ENCODE data around the gene C2orf69.

C2orf69 gene

GRCh38 chr2:199896617-199897016 is 14.5 kb upstream of the C2orf69 start:
- no peak overlapping the region for H3K27ac ChIP-seq (ENCODE audit: low read depth, low read length, poor library complexity, severe bottlenecking)
- no peaks in the 10 kb centered on the region for H3K79me2 ChIP-seq (ENCODE audit: insufficient read depth, low read length)
- no peaks in the 10 kb centered on the region for H3K9me2 ChIP-seq (ENCODE audit: low read depth, low read length)
- no peaks in the 10 kb centered on the region for H3K27me3 ChIP-seq (ENCODE audit: insufficient read depth, low read length)
- no peak overlapping the region for H3K9ac ChIP-seq (ENCODE audit: low read length)
- no peaks in the 10 kb centered on the region for H3K4me1 ChIP-seq (ENCODE audit: insufficient read depth, low read length, severe bottlenecking)
- H3K9me3 ChIP-seq (ENCODE audit: low read length), result no peaks in the 10 kb centered on the region
- TF ChIP-seq EZH2 (IDR thresholded peaks at IDR 0.05; ENCODE audit: borderline replicate concordance, low read length), result no peak
- TF ChIP-seq CTCF (IDR thresholded peaks at IDR 0.05; ENCODE audit: low read length), result no peak
- H3K4me3 ChIP-seq (ENCODE audit: low read depth, low read length, poor library complexity, severe bottlenecking), result no peak overlapping the region
- H3K36me3 ChIP-seq (ENCODE audit: insufficient read depth, low read length), result no peaks in the 10 kb centered on the region
- no peaks in the 10 kb centered on the region for H4K20me1 ChIP-seq (ENCODE audit: insufficient read depth, low read length)
- H2AFZ ChIP-seq (ENCODE audit: low read length), result no peak overlapping the region
- H3F3A ChIP-seq (ENCODE audit: insufficient read depth, low read length), result no peaks in the 10 kb centered on the region
- no peak overlapping the region for H3K4me2 ChIP-seq (ENCODE audit: low read length)

GRCh38 chr2:199901942-199902341 is 9.2 kb upstream of the C2orf69 start:
- no peak for TF ChIP-seq EZH2 (IDR thresholded peaks at IDR 0.05; ENCODE audit: borderline replicate concordance, low read length)
- TF ChIP-seq CTCF (IDR thresholded peaks at IDR 0.05; ENCODE audit: low read length), result no peak

GRCh38 chr2:199902486-199903110 is 8.5 kb upstream of the C2orf69 start:
- no peaks in the 10 kb centered on the region for H3K79me2 ChIP-seq (ENCODE audit: insufficient read depth, low read length)
- TF ChIP-seq CTCF (IDR thresholded peaks at IDR 0.05; ENCODE audit: low read length) (no peak), EZH2 (IDR thresholded peaks at IDR 0.05; ENCODE audit: borderline replicate concordance, low read length) (no peak)
- no peak overlapping the region for H3K4me2 ChIP-seq (ENCODE audit: low read length)
- H3F3A ChIP-seq (ENCODE audit: insufficient read depth, low read length), result no peaks in the 10 kb centered on the region
- no peaks in the 10 kb centered on the region for H4K20me1 ChIP-seq (ENCODE audit: insufficient read depth, low read length)
- no peaks in the 10 kb centered on the region for H3K27me3 ChIP-seq (ENCODE audit: insufficient read depth, low read length)
- H3K4me3 ChIP-seq (ENCODE audit: low read depth, low read length, poor library complexity, severe bottlenecking), result no peak overlapping the region
- H3K9me3 ChIP-seq (ENCODE audit: low read length), result no peaks in the 10 kb centered on the region
- H3K36me3 ChIP-seq (ENCODE audit: insufficient read depth, low read length), result no peaks in the 10 kb centered on the region
- H2AFZ ChIP-seq (ENCODE audit: low read length), result no peak overlapping the region
- no peak overlapping the region for H3K27ac ChIP-seq (ENCODE audit: low read depth, low read length, poor library complexity, severe bottlenecking)
- H3K9me2 ChIP-seq (ENCODE audit: low read depth, low read length), result no peaks in the 10 kb centered on the region
- no peak overlapping the region for H3K9ac ChIP-seq (ENCODE audit: low read length)
- no peaks in the 10 kb centered on the region for H3K4me1 ChIP-seq (ENCODE audit: insufficient read depth, low read length, severe bottlenecking)

More at GRCh38 chr2:199901942-199902341, 9.2 kb upstream of the C2orf69 start:
- no peak overlapping the region for H3K4me3 ChIP-seq (ENCODE audit: low read depth, low read length, poor library complexity, severe bottlenecking)
- no peaks in the 10 kb centered on the region for H3K79me2 ChIP-seq (ENCODE audit: insufficient read depth, low read length)
- no peaks in the 10 kb centered on the region for H3K36me3 ChIP-seq (ENCODE audit: insufficient read depth, low read length)
- no peaks in the 10 kb centered on the region for H3K9me3 ChIP-seq (ENCODE audit: low read length)
- no peak overlapping the region for H3K27ac ChIP-seq (ENCODE audit: low read depth, low read length, poor library complexity, severe bottlenecking)
- H3K9ac ChIP-seq (ENCODE audit: low read length), result no peak overlapping the region
- no peaks in the 10 kb centered on the region for H3K4me1 ChIP-seq (ENCODE audit: insufficient read depth, low read length, severe bottlenecking)
- no peaks in the 10 kb centered on the region for H3K9me2 ChIP-seq (ENCODE audit: low read depth, low read length)
- no peaks in the 10 kb centered on the region for H4K20me1 ChIP-seq (ENCODE audit: insufficient read depth, low read length)
- H3K4me2 ChIP-seq (ENCODE audit: low read length), result no peak overlapping the region
- H3F3A ChIP-seq (ENCODE audit: insufficient read depth, low read length), result no peaks in the 10 kb centered on the region
- no peaks in the 10 kb centered on the region for H3K27me3 ChIP-seq (ENCODE audit: insufficient read depth, low read length)
- H2AFZ ChIP-seq (ENCODE audit: low read length), result no peak overlapping the region

Measured in OCI-LY1 (cell line).